ENCODE data around the gene CHPT1. TPM values are rescaled to one million over a fixed set of nuclear protein-coding genes. Genes with fewer than 3 reads are reported as not detected.

Gene CHPT1
- total and polyA plus RNA-seq, 2 experiments from 2014 or later = 22.2 to 23.0 TPM

DNA sequence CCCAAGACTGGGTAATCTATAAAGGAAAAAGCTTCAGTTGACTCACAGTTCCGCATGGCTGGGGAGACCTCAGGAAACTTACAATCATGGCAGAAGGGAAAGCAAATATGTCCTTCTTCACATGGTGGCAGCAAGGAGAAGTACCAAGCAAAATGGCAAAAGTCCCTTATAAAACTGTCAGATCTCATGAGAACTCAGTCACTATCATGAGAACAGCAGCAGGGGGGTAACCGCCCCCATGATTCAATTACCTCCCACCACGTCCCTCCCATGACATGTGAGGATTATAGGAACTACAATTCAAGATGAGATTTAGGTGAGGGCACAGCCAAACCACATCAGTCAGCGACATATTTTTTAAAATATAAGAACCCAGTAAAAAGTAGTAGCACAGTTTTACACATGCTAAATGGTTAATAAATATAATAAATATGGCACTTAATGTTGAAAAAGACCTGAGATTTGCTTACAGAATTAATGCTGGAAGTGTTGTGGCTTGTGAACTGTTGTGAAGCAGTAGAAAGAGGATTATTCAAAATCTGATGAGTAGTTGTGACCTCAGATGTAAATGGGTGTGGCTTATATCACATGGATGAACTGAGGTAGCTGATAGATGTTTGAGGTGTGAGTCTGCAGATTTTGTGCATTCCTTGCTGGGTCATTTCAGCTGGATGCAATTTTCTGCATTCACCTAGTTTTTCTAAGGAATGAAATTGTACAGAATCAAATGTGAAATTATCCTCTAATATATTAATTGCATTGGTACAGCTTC, 46.9 kb upstream of the CHPT1 start:
- no peaks in the 10 kb centered on the region for H3K36me3 ChIP-seq (ENCODE audit: insufficient read depth)

DNA sequence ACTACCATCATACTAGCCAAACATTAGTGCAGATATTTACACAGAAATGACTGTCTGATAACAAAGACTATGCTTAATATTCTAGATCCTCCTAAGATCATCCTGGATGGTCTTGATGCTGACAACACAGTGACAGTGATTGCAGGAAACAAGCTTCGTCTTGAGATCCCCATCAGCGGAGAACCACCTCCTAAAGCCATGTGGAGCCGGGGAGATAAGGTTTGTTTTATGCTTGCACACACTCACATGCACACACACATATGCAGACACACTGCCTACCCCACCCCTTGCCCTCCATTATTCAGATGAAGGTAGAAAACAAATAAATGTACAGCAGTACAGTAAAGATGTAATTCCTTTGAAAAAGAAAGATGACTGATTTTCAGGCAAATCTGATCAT, 44.4 kb upstream of the CHPT1 start:
- no peak overlapping the region for H3K4me3 Mint-ChIP-seq
- H3K9me3 Mint-ChIP-seq = no peaks in the 10 kb centered on the region
- TF ChIP-seq, protein P1, sequence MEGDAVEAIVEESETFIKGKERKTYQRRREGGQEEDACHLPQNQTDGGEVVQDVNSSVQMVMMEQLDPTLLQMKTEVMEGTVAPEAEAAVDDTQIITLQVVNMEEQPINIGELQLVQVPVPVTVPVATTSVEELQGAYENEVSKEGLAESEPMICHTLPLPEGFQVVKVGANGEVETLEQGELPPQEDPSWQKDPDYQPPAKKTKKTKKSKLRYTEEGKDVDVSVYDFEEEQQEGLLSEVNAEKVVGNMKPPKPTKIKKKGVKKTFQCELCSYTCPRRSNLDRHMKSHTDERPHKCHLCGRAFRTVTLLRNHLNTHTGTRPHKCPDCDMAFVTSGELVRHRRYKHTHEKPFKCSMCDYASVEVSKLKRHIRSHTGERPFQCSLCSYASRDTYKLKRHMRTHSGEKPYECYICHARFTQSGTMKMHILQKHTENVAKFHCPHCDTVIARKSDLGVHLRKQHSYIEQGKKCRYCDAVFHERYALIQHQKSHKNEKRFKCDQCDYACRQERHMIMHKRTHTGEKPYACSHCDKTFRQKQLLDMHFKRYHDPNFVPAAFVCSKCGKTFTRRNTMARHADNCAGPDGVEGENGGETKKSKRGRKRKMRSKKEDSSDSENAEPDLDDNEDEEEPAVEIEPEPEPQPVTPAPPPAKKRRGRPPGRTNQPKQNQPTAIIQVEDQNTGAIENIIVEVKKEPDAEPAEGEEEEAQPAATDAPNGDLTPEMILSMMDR (conservative IDR thresholded peaks at IDR 0.05; ENCODE audit: low read depth in 2 of 2) = no peak
- TF ChIP-seq POLR2AphosphoS5 (IDR thresholded peaks at IDR 0.05; ENCODE audit: low read depth) = no peak

More for the DNA sequence above, 46.9 kb upstream of the CHPT1 start:
- no peak overlapping the region for H3K27ac Mint-ChIP-seq
- Histone ChIP-seq H3K4me3 (no peak overlapping the region), H3K79me2 (replicated peaks; ENCODE audit: insufficient read depth) (no peaks in the 10 kb centered on the region), H3F3A (replicated peaks; ENCODE audit: low read depth) (no peaks in the 10 kb centered on the region), H3K27me3 (ENCODE audit: insufficient read depth) (no peaks in the 10 kb centered on the region), H3K4me2 (no peak overlapping the region), H4K20me1 (replicated peaks; ENCODE audit: insufficient read depth) (no peaks in the 10 kb centered on the region), H2AFZ (no peak overlapping the region), H3K9me2 (ENCODE audit: insufficient read depth) (peaks cover 5% of the 10 kb centered on the region; the same call in 1 of the 2 replicates), H3K4me1 (ENCODE audit: insufficient read depth) (no peaks in the 10 kb centered on the region), H3K27ac (ENCODE audit: low read depth) (no peak overlapping the region)
- DNase-seq (ENCODE audit: low spot score) = no peak
- H3K9me3 Mint-ChIP-seq = no peaks in the 10 kb centered on the region
- H3K36me3 Mint-ChIP-seq (ENCODE audit: low read depth) = no peaks in the 10 kb centered on the region
- H3K27me3 Mint-ChIP-seq (ENCODE audit: insufficient read depth, low read depth, poor library complexity) = peaks cover 2% of the 10 kb centered on the region
- H3K4me3 Mint-ChIP-seq = no peak overlapping the region
- peaks cover 5% of the 10 kb centered on the region for H3K4me1 Mint-ChIP-seq
- no peak for TF ChIP-seq EZH2phosphoT487 (IDR thresholded peaks at IDR 0.05; ENCODE audit: unreplicated experiment)
- no peak for TF ChIP-seq STAT1 (IDR thresholded peaks at IDR 0.05; ENCODE audit: unreplicated experiment)
- no peak for TF ChIP-seq CREB1 (CRISPR knock-in tag; IDR thresholded peaks at IDR 0.05; ENCODE audit: low read depth)
- no peak for TF ChIP-seq NANOG (IDR thresholded peaks at IDR 0.05; ENCODE audit: borderline replicate concordance)
- TF ChIP-seq, protein P2, sequence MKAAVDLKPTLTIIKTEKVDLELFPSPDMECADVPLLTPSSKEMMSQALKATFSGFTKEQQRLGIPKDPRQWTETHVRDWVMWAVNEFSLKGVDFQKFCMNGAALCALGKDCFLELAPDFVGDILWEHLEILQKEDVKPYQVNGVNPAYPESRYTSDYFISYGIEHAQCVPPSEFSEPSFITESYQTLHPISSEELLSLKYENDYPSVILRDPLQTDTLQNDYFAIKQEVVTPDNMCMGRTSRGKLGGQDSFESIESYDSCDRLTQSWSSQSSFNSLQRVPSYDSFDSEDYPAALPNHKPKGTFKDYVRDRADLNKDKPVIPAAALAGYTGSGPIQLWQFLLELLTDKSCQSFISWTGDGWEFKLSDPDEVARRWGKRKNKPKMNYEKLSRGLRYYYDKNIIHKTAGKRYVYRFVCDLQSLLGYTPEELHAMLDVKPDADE (IDR thresholded peaks at IDR 0.05) = no peak
- TF ChIP-seq, protein P3, sequence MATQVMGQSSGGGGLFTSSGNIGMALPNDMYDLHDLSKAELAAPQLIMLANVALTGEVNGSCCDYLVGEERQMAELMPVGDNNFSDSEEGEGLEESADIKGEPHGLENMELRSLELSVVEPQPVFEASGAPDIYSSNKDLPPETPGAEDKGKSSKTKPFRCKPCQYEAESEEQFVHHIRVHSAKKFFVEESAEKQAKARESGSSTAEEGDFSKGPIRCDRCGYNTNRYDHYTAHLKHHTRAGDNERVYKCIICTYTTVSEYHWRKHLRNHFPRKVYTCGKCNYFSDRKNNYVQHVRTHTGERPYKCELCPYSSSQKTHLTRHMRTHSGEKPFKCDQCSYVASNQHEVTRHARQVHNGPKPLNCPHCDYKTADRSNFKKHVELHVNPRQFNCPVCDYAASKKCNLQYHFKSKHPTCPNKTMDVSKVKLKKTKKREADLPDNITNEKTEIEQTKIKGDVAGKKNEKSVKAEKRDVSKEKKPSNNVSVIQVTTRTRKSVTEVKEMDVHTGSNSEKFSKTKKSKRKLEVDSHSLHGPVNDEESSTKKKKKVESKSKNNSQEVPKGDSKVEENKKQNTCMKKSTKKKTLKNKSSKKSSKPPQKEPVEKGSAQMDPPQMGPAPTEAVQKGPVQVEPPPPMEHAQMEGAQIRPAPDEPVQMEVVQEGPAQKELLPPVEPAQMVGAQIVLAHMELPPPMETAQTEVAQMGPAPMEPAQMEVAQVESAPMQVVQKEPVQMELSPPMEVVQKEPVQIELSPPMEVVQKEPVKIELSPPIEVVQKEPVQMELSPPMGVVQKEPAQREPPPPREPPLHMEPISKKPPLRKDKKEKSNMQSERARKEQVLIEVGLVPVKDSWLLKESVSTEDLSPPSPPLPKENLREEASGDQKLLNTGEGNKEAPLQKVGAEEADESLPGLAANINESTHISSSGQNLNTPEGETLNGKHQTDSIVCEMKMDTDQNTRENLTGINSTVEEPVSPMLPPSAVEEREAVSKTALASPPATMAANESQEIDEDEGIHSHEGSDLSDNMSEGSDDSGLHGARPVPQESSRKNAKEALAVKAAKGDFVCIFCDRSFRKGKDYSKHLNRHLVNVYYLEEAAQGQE (IDR thresholded peaks at IDR 0.05; ENCODE audit: unreplicated experiment) = no peak
- ATAC-seq = no peak

More for the DNA sequence above, 44.4 kb upstream of the CHPT1 start:
- Mint-ChIP-seq H3K36me3 (ENCODE audit: low read depth) (no peaks in the 10 kb centered on the region), H3K27ac (no peak overlapping the region), H3K27me3 (ENCODE audit: insufficient read depth, low read depth, poor library complexity) (peaks cover 2% of the 10 kb centered on the region), H3K4me1 (peaks cover 5% of the 10 kb centered on the region)
- Histone ChIP-seq H3K27me3 (ENCODE audit: insufficient read depth) (no peaks in the 10 kb centered on the region), H3K4me3 (no peak overlapping the region), H3K4me1 (ENCODE audit: insufficient read depth) (no peaks in the 10 kb centered on the region), H3K36me3 (ENCODE audit: insufficient read depth) (no peaks in the 10 kb centered on the region), H3F3A (replicated peaks; ENCODE audit: low read depth) (no peaks in the 10 kb centered on the region), H2AFZ (no peak overlapping the region), H3K9me2 (ENCODE audit: insufficient read depth) (peaks cover 5% of the 10 kb centered on the region; the same call in 1 of the 2 replicates), H4K20me1 (replicated peaks; ENCODE audit: insufficient read depth) (no peaks in the 10 kb centered on the region), H3K27ac (ENCODE audit: low read depth) (no peak overlapping the region), H3K4me2 (no peak overlapping the region), H3K79me2 (replicated peaks; ENCODE audit: insufficient read depth) (no peaks in the 10 kb centered on the region)
- DNase-seq (ENCODE audit: low spot score) (no peak), ATAC-seq (no peak)
